Measurements from ENCODE around the gene ZNF214.
"Not testable (repeated sequence)": the region's sequence is repeated elsewhere in the genome, so short reads cannot be mapped to it uniquely, and the experiment has no call there.

DNA sequence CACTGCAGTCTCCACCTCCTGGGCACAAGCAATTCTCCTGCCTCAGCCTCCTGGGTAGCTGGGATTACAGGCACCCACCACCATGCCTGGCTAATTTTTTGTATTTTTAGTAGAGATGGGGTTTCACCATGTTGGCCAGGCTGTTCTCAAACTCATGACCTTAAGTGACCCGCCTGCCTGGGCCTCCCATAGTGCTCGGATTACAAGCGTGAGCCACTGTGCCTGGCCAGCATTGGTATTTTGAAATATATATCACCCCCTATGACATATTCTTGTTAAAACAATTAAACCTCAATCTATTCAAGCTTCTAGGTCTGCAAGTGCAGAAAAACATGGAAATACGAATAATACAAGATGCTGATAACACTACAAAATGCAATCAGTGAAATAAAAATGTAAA, 50.3 kb downstream of the ZNF214 start:
- TF ChIP-seq EP300, CTCF, POLR2A (IDR thresholded peaks at IDR 0.05): not testable (repeated sequence)

Measured in tibial nerve (tissue), 4 donors.